Neural progenitor cell (in vitro differentiated cells): Measurements from ENCODE around the gene SMAD9.

Experiments used
- EZH2 ChIP-seq: fragments of 200-600 bp; sonication (generic); IDR thresholded peaks from 2 replicates; pipeline ENCODE4 v1.6.1; 2017; ENCODE audit warnings: antibody characterized with exemption, mild to moderate bottlenecking, moderate library complexity
- TF ChIP-seq, protein P1 (sequence below): fragments of 200-600 bp; sonication (generic); IDR thresholded peaks from 2 replicates; pipeline ENCODE4 v1.5.1; 2017; ENCODE audit warnings: antibody characterized with exemption, mild to moderate bottlenecking

GRCh38 chr13:36819739-36820090 is 100.3 kb downstream of the SMAD9 start:
- TF ChIP-seq, protein P1, sequence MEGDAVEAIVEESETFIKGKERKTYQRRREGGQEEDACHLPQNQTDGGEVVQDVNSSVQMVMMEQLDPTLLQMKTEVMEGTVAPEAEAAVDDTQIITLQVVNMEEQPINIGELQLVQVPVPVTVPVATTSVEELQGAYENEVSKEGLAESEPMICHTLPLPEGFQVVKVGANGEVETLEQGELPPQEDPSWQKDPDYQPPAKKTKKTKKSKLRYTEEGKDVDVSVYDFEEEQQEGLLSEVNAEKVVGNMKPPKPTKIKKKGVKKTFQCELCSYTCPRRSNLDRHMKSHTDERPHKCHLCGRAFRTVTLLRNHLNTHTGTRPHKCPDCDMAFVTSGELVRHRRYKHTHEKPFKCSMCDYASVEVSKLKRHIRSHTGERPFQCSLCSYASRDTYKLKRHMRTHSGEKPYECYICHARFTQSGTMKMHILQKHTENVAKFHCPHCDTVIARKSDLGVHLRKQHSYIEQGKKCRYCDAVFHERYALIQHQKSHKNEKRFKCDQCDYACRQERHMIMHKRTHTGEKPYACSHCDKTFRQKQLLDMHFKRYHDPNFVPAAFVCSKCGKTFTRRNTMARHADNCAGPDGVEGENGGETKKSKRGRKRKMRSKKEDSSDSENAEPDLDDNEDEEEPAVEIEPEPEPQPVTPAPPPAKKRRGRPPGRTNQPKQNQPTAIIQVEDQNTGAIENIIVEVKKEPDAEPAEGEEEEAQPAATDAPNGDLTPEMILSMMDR = no peak
- no peak for TF ChIP-seq EZH2
